Fibroblast of villous mesenchyme (primary cell): ENCODE results near the gene UQCRC2. TPM values are rescaled to one million over a fixed set of nuclear protein-coding genes. Genes with fewer than 3 reads are reported as not detected.
"Not testable (repeated sequence)": the region's sequence is repeated elsewhere in the genome, so short reads cannot be mapped to it uniquely, and the experiment has no call there.

Experiments used
- DNase-seq: peaks from one replicate; pipeline ENCODE4 v3.0.0-alpha.2; 2010; ENCODE audit warnings: low read depth
- H3K4me3 ChIP-seq: 2 replicates; pipeline ENCODE4 v1.5.1; 2011; ENCODE audit warnings: low read depth, mild to moderate bottlenecking, low read length
- CTCF ChIP-seq: IDR thresholded peaks from 2 replicates; pipeline ENCODE4 v1.5.1; 2012; ENCODE audit warnings: low read depth, mild to moderate bottlenecking, low read length; ENCODE audit not compliant: insufficient read depth
- total RNA-seq: library from RNA; depleted of rRNA; stranded (reverse); fragments of >200 nt; gene quantifications from 2 replicates; pipeline ENCODE4 v1.2.3, GENCODE V29; 2012

UQCRC2 gene
- total RNA-seq, 1 donor: 225 TPM

- no peak for DNase-seq
- no peak for TF ChIP-seq CTCF
- H3K4me3 ChIP-seq: no peak overlapping the region
Measured at GRCh38 chr16:22023505-22023904, 70.3 kb downstream of the UQCRC2 start.

- DNase-seq, H3K4me3 ChIP-seq: not testable (repeated sequence)
Measured at GRCh38 chr16:22024785-22025184, 71.6 kb downstream of the UQCRC2 start.

DNA sequence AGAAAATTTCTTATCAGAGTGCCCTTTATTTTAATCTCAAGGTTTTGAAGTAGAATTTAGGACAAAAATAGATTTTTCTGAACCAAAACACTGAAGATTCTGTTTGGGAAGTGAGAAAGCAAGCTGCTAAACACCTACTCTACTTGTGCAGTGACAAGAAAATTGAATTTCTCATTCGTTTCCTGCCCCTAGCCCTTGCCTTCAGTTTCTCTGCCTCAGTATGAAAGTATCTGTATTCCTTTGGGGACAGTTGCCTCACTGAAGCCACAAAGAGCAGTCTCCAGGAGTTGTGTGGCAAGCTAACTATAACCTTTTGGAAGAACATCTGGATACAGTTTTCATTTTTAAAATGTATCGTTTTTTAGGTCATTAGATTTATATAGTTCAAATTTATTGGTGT lies 74.5 kb downstream of the UQCRC2 start:
- H3K4me3 ChIP-seq: no peak overlapping the region
- no peak for TF ChIP-seq CTCF
- no peak for DNase-seq

GRCh38 chr16:22029632-22030031 lies 76.5 kb downstream of the UQCRC2 start:
- no peak overlapping the region for H3K4me3 ChIP-seq
- DNase-seq: no peak
- TF ChIP-seq CTCF: no peak

DNA sequence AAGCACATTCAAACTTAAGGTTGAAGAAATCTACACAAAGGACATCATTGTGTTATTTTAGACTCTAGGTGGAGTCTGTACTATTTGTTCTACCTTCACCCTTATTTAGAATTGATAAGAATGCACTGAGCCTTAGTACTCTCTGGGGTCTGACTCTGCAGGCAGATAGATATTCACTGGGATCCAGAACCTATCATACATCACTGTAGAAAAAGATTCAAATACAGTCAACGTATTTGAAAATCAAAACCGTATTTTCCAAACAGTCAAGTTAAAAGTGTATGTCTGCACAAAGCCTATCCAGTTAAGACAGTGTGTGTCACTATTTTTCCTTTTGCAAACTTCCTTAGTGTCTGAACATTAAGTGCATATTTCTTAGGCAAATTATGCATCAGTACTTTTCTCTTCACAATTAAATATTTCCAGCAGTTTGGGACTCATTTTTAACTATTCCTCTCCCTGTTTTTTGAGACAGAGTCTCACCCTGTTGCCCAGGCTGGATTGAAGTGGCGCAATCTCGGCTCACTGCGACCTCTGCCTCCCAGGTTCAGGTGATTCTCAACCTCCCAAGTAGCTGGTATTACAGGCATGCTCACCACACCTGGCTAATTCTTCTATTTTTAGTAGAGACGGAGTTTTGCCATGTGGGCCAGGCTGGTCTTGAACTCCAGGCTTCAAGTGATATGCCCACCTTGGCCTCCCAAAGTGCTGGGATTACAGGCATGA lies 77.1 kb downstream of the UQCRC2 start:
- no peak for DNase-seq
- no peak for TF ChIP-seq CTCF
- H3K4me3 ChIP-seq: no peak overlapping the region

DNA sequence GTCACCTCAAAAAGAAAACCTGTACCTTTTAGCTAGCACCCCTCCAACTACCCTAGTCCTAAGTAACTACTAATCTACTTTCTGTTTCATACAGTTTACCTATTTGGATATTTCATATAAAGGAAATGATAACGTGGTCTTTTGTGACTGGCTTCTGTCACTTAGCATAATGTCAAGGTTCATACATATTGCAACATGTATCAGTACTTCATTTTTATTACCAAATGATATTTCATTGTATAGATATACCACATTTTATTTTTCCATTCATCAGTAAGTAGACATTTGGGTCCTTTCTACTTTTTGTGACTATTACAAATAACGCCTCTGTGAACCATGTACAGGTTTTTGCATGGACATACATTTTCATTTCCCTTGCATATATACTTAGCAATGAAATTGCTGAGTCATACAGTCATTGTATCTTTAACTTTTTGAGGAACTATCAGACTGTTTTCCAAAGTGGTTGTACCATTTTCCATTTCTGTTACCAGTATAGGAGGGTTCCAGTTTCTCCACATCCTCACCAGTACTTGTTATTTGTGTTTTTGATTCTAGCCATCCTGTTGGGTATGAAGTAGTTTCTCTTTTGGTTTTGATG lies 78.4 kb downstream of the UQCRC2 start:
- no peak for DNase-seq
- H3K4me3 ChIP-seq: no peak overlapping the region
- TF ChIP-seq CTCF: no peak

Other genes starting within 250 kb of the UQCRC2 start
- 48.8 and 62.8 TPM in 2 replicates for gene NPIPB4, start 95.6 kb upstream of the UQCRC2 start, total RNA-seq
- not detected in 2 replicates for gene PDZD9, start 47.8 kb downstream of the UQCRC2 start, total RNA-seq
- gene MOSMO, start 54.8 kb downstream of the UQCRC2 start, total RNA-seq: 18.4 and 19.0 TPM in 2 replicates
- gene VWA3A, start 139.2 kb downstream of the UQCRC2 start, total RNA-seq: under 0.01 TPM in 2 replicates
- not detected in 2 replicates for gene SDR42E2, start 209.1 kb downstream of the UQCRC2 start, total RNA-seq